PC-9 (cell line): Measurements from ENCODE around the gene AGBL3. TPM values are rescaled to one million over a fixed set of nuclear protein-coding genes. Genes with fewer than 3 reads are reported as not detected.

Experiments
- Bru-seq: library from RNA; stranded (reverse); fragments of 400-500 nt; gene quantifications from one replicate; lab custom pipeline; 2021; lab: Mats Ljungman, UMichigan
- BruChase-seq, 2 experiments: library from RNA; stranded (reverse); fragments of 400-500 nt; gene quantifications; one replicate each; lab custom pipeline; 2021; lab: Mats Ljungman, UMichigan
- BruUV-seq: library from RNA; stranded (reverse); fragments of 400-500 nt; replicated peaks from 2 replicates; lab custom pipeline; 2021; lab: Mats Ljungman, UMichigan
- CTCF ChIA-PET: fragments of 300-600 bp; sonication (Branson Sonifier 250); formaldehyde crosslinking; loops from one replicate; lab custom pipeline; 2022; ENCODE audit warnings: antibody characterized with exemption; lab: Charles Lee
- POLR2A ChIA-PET: fragments of 300-600 bp; sonication (Branson Sonifier 250); formaldehyde crosslinking; loops from one replicate; lab custom pipeline; 2022; ENCODE audit warnings: antibody characterized with exemption; ENCODE audit not compliant: unreplicated experiment; lab: Charles Lee
- DNase-seq, 2 experiments: peaks; one replicate each; pipeline versions ENCODE4 v3.0.0 to v3.0.0-alpha.2; 2015 to 2022; ENCODE audit warnings: mixed read lengths in 1 of 2
- H2AFZ ChIP-seq: fragments of 200-600 bp; sonication (generic); 2 replicates; pipeline ENCODE4 v1.8.1; 2017; ENCODE audit warnings: antibody characterized with exemption
- H3F3A ChIP-seq: fragments of 200-600 bp; sonication (generic); 2 replicates; pipeline ENCODE4 v1.8.1; 2017; ENCODE audit warnings: antibody characterized with exemption, mild to moderate bottlenecking, low read depth; ENCODE audit not compliant: insufficient read depth
- H3K27ac ChIP-seq: fragments of 200-600 bp; sonication (generic); 2 replicates; pipeline ENCODE4 v1.6.1; 2016; ENCODE audit warnings: mixed run types
- H3K27me3 ChIP-seq: fragments of 200-600 bp; sonication (generic); 2 replicates; pipeline ENCODE4 v1.6.1; 2016; ENCODE audit warnings: low read depth, mixed run types; ENCODE audit not compliant: insufficient read depth
- H3K36me3 ChIP-seq: fragments of 200-600 bp; sonication (generic); 2 replicates; pipeline ENCODE4 v1.6.1; 2016; ENCODE audit warnings: low read depth, mixed run types
- H3K4me1 ChIP-seq: fragments of 200-600 bp; sonication (generic); replicated peaks from 2 replicates; pipeline ENCODE4 v1.6.1; 2016; ENCODE audit warnings: mixed run types; ENCODE audit not compliant: insufficient read depth
- H3K4me2 ChIP-seq: fragments of 200-600 bp; sonication (generic); 2 replicates; pipeline ENCODE4 v1.6.1; 2017; ENCODE audit warnings: mixed run types
- H3K4me3 ChIP-seq: fragments of 200-600 bp; sonication (generic); 2 replicates; pipeline ENCODE4 v1.6.1; 2016; ENCODE audit warnings: mixed run types
- H3K79me2 ChIP-seq: fragments of 200-600 bp; sonication (generic); 2 replicates; pipeline ENCODE4 v1.6.1; 2017; ENCODE audit warnings: low read depth, mixed run types
- H3K9me2 ChIP-seq: fragments of 200-600 bp; sonication (generic); 2 replicates; pipeline ENCODE4 v1.8.1; 2017; ENCODE audit warnings: mild to moderate bottlenecking; ENCODE audit not compliant: insufficient read depth
- H3K9me3 ChIP-seq: fragments of 200-600 bp; sonication (generic); 2 replicates; pipeline ENCODE4 v1.8.1; 2016; ENCODE audit warnings: low read depth; ENCODE audit not compliant: insufficient read depth
- H4K20me1 ChIP-seq: fragments of 200-600 bp; sonication (generic); 2 replicates; pipeline ENCODE4 v1.8.1; 2017; ENCODE audit not compliant: insufficient read depth
- CTCF ChIP-seq: fragments of 200-600 bp; sonication (generic); conservative IDR thresholded peaks from 2 replicates; pipeline ENCODE4 v1.6.1; 2017; ENCODE audit warnings: mixed run types, antibody characterized with exemption, mild to moderate bottlenecking, moderate library complexity
- EZH2 ChIP-seq: fragments of 200-600 bp; sonication (generic); IDR thresholded peaks from 2 replicates; pipeline ENCODE4 v1.8.0; 2017; ENCODE audit warnings: antibody characterized with exemption, low read depth
- intact Hi-C: fragments of 100-400 bp; cut with micrococcal nuclease; formaldehyde crosslinking; loops from one replicate; pipeline ENCODE4 v1.10.0; 2022; ENCODE audit not compliant: unreplicated experiment
- long read RNA-seq: library from polyadenylated mRNA; stranded (forward); transcript quantifications from one replicate; pipeline ENCODE4 v2.0.0, GENCODE V29; 2022
- total RNA-seq: library from RNA; stranded (reverse); gene quantifications from 2 replicates; pipeline ENCODE4 v1.2.3, GENCODE V29; 2021

AGBL3 gene
- 3.2 and 4.3 TPM in 2 replicates for total RNA-seq
- percentile 46 among the genes with signal in this experiment for Bru-seq, nascent RNA
- percentile 42 among the genes with signal in this experiment for BruChase-seq, experiment 1, labeled RNA remaining after a 2-hour chase
- BruChase-seq, experiment 2, labeled RNA remaining after a 6-hour chase: percentile 23 among the genes with signal in this experiment
- long read RNA-seq, partial matches to known transcripts: 1 of 18 reads
- long read RNA-seq, other reads (novel, unspliced or antisense): 17 of 18 reads

GRCh38 chr7:134986363-134987251 is at the start of gene AGBL3:
Gene AGBL3, plus strand, starts transcription at chr7:134986508. Its CDS starts 1,426 bp downstream, at chr7:134987934.
- intact Hi-C loops: loop anchor here (2.0 to 10.0 kb wide), 2 partner anchors 158 to 184 kb away; partner anchors contain the start of genes CYREN and TMEM140
- H3K9me2 ChIP-seq: no peaks in the 10 kb centered on the region
- POLR2A ChIA-PET: interaction anchor here (0.6 to 0.7 kb wide), 5 partner anchors 99 to 1905 kb away, joined by 3 to 5 read pairs (median 4); partner anchors contain the start of gene CHCHD3
- H3K79me2 ChIP-seq: peaks cover 25% of the 10 kb centered on the region
- peak within 1 kb of the TSS; percentile 26 for H3K27ac ChIP-seq
- peak within 1 kb of the TSS; percentile 75 for H3K4me3 ChIP-seq
- BruUV-seq: TSS peak; percentile 76
- 0 out of 2 replicates have a peak, but pooled peaks cover 8% of the 10 kb centered on the region for H3K36me3 ChIP-seq
- no peaks in the 10 kb centered on the region for H4K20me1 ChIP-seq
- H3K4me1 ChIP-seq: peaks cover 18% of the 10 kb centered on the region
- CTCF ChIA-PET: interaction anchor here (0.6 kb wide), 2 partner anchors 29 to 144 kb away, joined by 4 to 6 read pairs; no protein-coding TSS in a partner anchor
- H3F3A ChIP-seq: peaks cover 14% of the 10 kb centered on the region
- peak within 1 kb of the TSS; percentile 85 for H3K4me2 ChIP-seq
- H2AFZ ChIP-seq: peak within 1 kb of the TSS; percentile 92
- peak; percentile 88 to 96 for DNase-seq
- H3K27me3 ChIP-seq: no peaks in the 10 kb centered on the region
- TF ChIP-seq EZH2 (no peak), CTCF (peak; percentile 80)
- H3K9me3 ChIP-seq: no peaks in the 10 kb centered on the region

- TF ChIP-seq CTCF (no peak), EZH2 (no peak)
- no peak for DNase-seq
- no peaks in the 10 kb centered on the region for H3K9me3 ChIP-seq
- no TSS peak for BruUV-seq
- H3K4me2 ChIP-seq: no peak overlapping the region
- H2AFZ ChIP-seq: no peak overlapping the region
- H3F3A ChIP-seq: no peaks in the 10 kb centered on the region; the same call in 1 of the 2 replicates
- H3K4me1 ChIP-seq: peaks cover 17% of the 10 kb centered on the region
- 0 out of 2 replicates have a peak, but pooled peaks cover under 1% of the 10 kb centered on the region for H3K36me3 ChIP-seq
- H3K9me2 ChIP-seq: no peaks in the 10 kb centered on the region
- no peaks in the 10 kb centered on the region for H4K20me1 ChIP-seq
- ChIA-PET POLR2A (interaction anchor here (0.7 kb wide), 1 partner anchor 244 kb away, joined by 3 read pairs; no protein-coding TSS in a partner anchor), CTCF (interaction anchor here (0.6 kb wide), 2 partner anchors 304 to 346 kb away, joined by 3 to 4 read pairs; no protein-coding TSS in a partner anchor)
- no peaks in the 10 kb centered on the region for H3K79me2 ChIP-seq
- no peak overlapping the region for H3K4me3 ChIP-seq
- intact Hi-C loops: no loop called here
- no peak overlapping the region for H3K27ac ChIP-seq
- H3K27me3 ChIP-seq: no peaks in the 10 kb centered on the region
These were observed 49.3 kb upstream of the AGBL3 start for GRCh38 chr7:134936893-134937510.

- H4K20me1 ChIP-seq: no peaks in the 10 kb centered on the region
- CTCF ChIA-PET: no interaction called here
- H3K36me3 ChIP-seq: no peaks in the 10 kb centered on the region
- no peak overlapping the region for H2AFZ ChIP-seq
- no TSS peak for BruUV-seq
- H3K27ac ChIP-seq: no peak overlapping the region
- H3K9me3 ChIP-seq: no peaks in the 10 kb centered on the region
- no peak for DNase-seq
- TF ChIP-seq CTCF: no peak
- no peak for TF ChIP-seq EZH2
- POLR2A ChIA-PET: no interaction called here
- intact Hi-C loops: no loop called here
- H3K79me2 ChIP-seq: no peaks in the 10 kb centered on the region
- H3K4me2 ChIP-seq: no peak overlapping the region
- peaks cover 17% of the 10 kb centered on the region for H3K4me1 ChIP-seq
- no peaks in the 10 kb centered on the region; the same call in 1 of the 2 replicates for H3F3A ChIP-seq
- no peaks in the 10 kb centered on the region for H3K27me3 ChIP-seq
- H3K9me2 ChIP-seq: no peaks in the 10 kb centered on the region
- H3K4me3 ChIP-seq: no peak overlapping the region
These were observed 48.2 kb upstream of the AGBL3 start for GRCh38 chr7:134938141-134938540.
